Middle frontal gyrus (tissue), 1 donor: ENCODE measurements around the gene RHBDF2.

ENCODE experiments used
- DNase-seq: peaks from one replicate; pipeline ENCODE4 v3.0.0-alpha.2; 2015; ENCODE audit warnings: low spot score; ENCODE audit errors: extremely low spot score

RHBDF2 gene

DNA sequence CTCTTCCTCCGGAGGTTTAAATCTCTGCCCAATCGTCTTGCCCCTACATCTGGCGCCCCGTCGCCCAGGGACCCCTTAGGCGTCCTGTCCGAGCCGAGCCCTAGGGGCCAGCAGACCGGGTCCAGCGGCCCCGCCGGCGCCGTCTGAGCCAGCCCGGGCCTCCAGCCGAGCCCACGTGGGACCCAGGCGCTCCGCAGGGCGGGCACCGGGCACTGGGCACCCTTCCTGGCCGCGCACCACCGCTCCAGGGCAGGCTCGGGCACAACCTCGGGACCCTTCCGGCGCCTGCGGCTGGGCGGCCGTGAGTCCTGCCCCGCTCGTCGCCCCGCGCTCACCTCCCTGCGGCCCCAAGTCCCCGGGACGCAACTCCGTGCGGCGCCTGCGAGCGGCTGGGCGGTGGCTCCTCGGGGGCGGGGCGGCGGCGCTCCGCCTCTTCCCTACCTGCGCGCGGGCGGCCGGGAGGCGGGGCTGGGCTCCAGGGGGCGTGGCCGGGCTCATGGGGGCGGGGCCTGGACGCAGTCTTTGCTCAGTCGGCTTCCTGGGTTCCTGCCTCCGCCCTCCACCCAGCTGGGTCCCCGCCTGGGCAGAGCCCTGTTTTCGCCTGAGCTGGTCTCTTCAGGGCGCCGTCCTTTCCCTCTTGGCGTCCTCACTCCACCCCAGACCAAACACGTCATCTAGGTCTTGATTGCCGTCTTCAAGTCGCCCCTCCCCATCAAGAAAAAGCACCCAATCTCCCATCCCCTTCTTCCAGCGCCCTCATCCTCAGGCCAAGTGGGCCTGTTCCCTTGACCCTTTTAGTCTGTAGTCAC is at the start of gene RHBDF2:
Gene RHBDF2, minus strand, starts transcription at position 406 of the 809 bp plus-strand sequence. CDS start 19,899 bp downstream, outside the sequence.
- no peak for DNase-seq

DNA sequence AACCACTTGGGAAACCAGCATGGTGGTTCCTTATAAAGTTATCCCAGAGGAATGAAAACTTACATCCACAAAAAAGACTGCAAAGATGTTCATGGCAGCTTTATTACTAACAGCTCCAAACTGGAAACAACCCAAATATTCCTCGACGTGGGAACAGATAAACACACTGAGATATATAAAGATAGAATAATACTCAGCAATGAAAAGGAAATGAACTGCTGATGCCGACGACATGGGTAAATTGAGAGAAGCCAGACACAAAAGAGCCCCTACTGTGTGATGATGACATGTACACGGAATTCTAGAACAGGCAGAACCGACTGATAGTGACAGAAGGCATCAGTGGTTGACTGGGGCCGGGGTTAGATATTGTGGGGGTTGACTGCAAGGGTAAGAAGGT is 48.3 kb upstream of the RHBDF2 start:
- DNase-seq: no peak

DNA sequence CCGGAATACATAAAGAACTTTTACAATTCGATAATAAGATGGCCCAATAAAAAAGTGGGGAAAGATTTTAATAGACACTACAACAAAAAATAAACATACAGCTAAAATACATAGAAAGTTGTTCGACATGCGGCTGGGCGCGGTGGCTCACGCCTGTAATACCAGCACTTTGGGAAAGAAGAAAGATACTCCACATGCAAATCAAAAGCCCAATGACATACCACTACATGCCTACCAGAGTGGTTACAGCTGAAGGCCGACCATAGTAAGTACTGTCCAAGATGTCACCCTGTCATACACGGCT is 47.9 kb upstream of the RHBDF2 start:
- DNase-seq: no peak

DNA sequence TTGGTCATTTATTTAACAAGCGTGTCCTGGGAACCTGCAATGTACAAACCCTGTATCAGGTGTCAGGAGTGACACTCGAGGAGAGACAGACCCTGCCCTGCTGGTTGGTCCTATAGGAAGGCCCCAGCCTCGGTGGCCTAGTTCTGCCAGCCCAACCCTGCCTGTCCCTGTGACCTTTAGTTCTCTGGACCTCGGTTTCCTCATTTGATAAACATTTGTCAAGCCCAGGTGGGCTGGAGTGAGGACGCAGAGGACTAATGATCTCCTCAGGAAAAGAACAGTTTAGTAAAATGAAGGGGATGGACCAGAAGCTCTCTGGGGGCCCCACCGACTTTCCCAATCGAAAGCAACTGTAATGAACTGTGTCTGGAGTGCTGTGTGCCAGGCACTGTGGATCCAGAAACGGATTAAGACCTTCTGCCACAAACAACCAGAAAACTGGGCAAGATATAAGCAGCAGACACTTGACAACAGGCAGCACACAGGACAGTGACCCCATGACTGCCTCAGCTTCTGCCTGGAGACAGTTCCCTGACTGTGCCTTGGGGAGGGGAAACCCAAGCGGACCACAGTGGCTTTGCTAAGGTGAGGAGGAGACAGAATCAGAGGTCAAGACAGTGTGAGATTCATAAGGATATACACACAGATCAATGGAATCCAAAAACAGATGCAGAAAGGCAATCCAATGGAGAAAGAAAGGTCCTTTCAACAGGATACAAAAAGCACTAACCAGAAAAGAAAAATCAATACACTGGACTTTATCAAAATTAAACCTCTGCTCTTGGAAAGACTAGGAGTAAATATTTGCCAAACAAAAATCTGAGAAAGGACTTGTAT is 47.4 kb upstream of the RHBDF2 start:
- DNase-seq: no peak

DNA sequence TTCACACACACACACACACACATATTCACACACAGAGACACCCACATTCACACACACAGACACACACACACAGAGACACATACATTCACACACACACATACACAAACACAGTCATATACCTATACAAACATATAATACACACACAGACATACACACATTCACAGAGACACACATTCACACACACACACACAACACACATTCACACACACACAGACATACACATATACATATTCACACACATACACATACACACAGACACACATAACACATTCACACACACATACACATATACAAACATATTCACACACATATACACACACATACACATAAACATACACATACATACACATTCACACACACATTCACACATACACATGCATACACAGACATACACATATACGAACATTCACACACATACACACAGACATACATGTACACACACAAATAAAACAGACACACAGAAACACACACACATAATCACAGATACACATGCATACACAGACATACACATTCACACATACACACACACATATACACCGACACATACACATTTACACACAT is 46.5 kb upstream of the RHBDF2 start:
- no peak for DNase-seq

DNA sequence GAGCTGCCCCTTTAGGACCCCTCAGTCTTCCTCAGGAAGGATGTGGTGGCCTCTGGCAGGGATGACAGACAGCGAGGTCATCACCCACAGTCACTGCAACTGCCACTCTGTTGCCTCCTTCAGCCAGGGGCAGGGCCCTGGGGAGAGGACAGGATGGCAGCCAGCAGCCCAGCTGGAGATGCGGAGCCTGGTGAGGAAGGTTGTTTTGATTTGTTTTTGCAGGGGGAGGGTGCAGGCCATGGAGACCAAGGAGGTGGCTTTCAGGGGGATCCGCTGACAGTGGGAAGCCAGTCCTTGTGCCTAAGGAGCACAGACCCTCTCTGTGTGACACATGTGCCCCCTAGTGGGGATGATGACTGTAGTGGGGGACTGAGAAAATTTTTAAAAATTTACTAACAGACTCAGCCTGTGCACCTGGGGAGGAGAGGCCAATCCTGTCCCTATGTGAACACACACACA is 46.0 kb upstream of the RHBDF2 start:
- peak; percentile 47 for DNase-seq

DNA sequence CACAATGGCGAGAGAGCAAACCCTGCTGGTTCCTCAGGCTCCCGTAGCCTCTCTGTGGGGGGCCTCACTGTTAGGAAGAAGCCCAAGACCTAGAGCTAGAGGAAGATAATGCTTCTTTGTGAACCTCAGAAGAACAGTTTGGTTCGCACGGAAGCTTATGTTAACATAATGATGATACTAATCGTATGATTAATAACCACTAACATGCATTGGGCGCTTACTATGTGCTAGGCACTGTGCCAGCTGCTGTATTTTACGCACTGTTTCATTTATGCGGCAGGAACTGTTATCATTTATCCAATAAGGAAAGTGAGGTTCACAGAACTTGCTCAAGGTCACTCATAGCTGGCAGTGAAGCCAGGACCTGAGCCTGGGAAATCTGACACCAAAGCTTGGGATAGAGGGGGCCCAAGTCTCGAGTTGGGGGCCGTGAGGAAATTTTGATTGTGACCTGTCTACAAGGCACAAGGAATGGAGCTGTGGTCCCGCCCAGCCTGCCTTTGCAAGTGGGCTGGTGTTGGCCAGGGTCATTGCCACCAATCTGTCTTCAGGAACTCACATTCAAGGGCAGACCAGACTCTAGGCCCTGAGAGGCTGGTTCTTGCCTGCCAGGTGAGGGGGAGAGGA is 45.4 kb upstream of the RHBDF2 start:
- no peak for DNase-seq

DNA sequence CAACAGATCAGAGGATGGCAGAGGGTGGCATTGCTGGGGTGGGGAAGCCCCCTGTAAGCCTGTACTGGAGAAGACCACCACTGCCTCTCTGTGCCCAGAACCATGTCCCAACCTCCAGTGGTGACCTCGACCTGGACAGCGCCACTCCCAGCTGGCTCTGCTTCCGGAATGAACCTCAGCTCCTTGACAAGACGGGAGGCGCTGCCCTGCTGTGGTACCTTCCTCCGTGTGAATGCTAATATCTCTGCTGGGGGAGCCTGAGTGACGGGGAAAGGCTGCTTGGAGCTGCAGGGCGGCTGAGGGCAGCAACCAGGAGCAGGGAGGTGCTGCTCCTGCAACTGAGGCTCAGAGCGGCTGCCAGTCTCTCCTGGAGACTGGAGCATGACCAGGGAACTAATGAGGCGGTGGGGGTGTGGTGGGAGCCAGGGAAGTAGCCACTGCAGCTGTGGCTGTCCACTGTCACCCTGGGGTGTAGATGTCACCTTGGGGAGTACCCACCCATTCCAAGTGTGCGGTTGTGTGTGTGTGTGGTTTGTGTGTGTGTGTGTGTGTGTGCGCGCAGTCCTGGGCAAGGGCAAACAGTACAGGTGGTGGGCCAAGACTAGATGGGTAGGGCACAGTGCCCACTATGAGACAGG is 44.8 kb upstream of the RHBDF2 start:
- no peak for DNase-seq

DNA sequence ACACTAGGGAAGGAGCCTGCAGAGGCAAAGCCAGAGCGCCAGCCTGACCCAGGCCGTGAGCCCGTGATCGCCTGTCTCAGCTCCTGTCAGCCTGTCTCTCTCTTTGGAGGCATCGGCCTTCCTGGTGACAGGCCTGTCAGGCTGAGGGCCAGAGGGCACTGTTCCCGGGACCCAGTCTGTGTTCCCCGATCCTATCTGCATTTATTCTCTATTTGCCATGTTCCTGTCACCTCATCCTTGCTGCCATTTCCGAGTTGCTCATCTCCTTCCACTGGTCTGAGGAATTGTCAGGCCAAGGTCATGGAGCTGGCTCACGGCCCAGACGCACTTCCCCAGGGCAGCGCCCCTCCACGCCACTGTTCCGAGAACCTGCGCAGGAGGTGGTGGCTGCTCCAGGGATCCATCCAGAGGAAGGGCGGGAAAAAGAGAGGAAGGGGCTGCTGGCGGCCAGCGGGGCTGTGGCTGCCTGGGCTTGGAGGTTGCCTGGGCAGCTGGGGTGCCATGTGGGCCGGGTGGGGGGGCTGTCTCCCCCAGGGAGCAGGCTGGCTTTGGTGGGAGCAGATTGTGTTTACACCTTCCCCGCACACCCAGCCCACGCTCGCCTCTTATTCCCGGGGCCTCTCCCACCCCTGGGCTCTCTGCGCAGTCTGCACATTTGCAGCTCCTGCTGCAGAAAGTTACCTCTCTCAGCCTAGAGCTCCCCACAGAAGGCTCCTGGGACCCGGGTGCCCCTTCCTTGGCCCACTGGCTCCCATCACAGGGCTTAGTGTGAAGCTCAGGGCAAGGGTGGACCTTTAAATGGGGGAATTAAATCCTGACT is 43.5 kb upstream of the RHBDF2 start:
- no peak for DNase-seq

DNA sequence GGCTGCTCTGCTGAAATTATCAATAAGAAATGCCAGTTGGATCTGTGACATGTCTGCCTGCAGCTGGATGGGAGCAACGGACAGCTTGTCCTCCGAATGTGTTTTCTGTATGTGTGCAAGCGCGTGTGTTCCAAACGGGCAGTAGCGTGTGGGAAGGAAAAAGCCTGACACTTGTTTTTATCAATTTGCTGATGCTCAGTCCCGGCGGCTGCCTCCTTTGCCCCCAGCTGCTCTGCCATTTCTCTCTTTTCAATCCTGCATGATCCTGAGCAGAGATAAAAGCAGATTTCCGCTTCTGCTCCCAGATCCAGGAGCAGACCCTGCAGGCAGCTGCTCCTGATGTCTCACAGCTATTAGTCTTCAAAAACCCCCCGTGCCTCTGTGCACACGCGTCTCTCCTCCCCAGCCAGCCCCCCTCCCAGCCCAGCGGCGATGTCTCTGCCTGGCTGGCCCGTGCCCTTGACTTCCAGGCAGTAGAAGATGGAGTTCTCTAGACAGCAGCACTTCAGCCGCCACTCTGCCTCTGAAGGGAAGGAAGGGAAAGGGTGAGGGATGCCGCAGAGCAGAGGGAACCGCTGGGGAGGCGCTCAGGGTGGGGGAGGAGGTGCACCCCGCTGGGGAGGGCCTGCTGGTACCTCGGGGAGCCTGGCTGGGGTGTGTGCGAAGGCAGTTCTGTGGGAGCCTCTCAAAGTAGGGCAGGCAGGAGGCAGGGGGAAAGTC is 42.8 kb upstream of the RHBDF2 start:
- no peak for DNase-seq

DNA sequence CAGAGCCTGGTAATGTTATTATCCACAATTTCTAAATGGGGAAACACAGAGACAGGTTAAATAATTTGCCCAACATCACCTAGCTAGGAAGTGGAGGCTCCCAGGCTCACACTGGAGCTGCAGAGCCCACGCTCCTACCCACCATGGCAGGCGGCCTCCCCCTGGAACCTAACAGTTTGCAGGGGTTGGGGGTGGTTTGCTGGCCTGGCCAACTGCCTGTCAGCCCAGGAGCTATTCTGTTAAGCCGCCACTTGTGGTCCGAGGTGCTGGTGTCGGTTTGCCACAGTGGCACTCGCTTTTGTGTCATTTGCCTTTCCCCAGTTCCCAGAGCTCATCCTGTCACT is 42.2 kb upstream of the RHBDF2 start:
- DNase-seq: no peak

DNA sequence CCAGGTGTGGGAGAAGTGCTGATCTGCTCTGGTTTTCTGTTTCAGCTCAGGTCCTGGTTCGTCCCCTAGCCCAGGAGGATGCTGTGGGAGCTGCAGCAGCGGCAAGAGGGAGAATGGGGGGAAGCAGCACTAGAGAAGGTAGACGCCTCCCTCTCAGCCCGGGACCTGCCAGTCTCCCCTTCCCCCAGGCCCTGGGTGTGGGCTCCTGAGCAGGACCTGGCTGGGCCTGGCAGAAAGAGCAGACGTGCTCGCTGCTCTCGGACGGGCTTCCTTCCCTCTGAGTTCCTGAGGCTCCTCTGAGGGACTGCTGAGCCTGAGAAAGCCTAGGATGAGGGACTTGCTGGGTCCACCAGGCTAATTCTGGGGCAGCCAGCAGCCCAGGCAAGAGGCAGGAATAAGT is 41.8 kb upstream of the RHBDF2 start:
- DNase-seq: no peak

DNA sequence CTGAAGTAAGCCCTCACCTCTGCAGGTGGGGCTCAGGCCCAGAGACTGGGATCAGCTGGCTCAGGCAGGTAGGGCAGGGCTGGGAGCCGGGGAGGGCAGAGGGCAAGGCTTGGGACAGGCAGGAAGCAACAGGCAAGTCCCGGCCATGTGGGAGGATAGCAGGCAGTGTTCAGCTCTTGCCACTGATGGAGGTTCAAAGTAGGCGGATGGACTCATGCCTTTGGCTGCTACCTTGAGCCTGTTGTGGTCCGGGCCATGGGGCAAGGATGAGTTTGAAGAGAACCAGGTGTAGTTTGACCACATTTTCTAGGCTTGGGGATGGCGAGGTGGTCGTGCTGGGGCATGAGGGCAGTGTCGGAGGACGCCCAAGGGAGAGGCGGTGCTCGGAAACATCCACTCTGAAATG is 41.3 kb upstream of the RHBDF2 start:
- DNase-seq: no peak

DNA sequence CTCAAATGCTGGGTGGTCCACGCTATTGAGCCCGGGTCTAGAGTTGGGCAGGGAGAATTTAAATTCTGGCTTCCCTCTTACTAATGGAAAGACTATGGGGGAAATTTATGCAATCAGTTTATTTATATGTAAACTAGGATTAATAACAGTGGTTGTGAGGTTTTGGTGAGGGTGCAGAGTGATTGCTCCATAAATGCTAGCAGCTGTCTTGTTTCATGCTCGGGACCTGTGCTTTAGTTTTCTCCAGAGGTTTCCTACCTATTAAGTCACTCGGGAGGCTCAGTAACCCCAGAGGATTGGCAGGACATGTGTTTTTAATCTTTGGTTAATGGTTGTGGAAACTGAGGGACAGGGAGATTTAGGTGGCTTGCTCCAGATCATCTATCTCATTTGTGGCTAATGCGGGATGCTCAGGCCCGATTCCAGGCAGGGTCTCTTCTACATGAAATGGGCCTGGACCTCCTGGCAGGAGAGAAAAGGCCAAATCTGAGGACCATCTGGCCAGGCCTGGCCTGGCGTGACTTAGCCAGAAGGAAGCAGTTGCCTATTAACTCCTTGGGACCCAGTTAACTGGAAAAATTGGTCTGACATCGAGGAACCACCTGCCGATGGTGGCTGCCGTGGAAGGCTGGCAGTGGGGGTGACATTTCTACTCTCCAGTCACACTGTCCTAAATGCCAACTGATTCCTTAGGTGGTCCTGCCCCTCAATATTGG is 40.7 kb upstream of the RHBDF2 start:
- DNase-seq: no peak

DNA sequence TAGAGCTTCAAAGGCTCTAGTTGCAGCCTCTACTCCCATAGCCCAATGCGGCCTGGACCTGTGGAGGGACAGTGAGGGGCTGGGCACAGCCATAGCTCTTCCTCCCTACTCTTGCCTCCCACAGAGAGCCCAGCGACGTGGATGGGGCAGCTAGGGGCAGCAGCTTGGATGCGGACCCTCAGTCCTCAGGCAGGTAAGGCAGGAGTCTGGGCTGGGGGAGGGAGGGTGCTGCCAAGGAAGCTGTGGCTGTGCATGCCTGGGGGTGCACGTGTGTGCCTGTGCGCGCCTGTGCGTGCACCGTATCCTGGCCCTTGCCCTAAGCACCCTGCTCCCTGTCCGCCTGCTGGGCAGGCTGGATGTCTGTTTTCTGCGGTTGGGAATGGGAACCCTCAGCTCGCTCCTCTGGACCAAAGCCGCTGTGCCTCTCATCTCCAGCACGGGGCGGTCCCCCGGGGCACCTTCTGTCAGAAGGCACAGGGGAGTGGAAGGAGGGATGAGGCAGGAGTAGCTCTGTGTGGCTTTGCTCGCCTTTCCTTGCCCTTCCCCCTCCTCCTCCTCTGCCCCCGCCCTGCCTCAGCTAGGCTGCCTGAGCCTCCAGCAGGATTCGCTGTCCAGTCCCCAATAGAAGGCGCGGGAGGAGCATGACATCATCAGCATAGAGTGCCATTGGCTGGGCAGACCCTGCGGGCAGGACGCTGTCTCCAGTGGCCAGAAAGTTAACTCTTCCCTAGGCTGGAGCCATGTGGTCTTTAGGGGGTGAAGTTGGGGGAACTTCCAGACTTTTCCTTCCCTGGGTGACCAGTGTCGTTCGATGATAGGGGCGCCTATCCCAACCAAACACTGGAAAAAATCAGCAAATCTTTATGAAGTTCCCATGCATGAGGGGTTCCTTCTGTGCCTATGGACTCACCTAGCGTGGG is 39.4 kb upstream of the RHBDF2 start:
- peak; percentile 92 for DNase-seq

DNA sequence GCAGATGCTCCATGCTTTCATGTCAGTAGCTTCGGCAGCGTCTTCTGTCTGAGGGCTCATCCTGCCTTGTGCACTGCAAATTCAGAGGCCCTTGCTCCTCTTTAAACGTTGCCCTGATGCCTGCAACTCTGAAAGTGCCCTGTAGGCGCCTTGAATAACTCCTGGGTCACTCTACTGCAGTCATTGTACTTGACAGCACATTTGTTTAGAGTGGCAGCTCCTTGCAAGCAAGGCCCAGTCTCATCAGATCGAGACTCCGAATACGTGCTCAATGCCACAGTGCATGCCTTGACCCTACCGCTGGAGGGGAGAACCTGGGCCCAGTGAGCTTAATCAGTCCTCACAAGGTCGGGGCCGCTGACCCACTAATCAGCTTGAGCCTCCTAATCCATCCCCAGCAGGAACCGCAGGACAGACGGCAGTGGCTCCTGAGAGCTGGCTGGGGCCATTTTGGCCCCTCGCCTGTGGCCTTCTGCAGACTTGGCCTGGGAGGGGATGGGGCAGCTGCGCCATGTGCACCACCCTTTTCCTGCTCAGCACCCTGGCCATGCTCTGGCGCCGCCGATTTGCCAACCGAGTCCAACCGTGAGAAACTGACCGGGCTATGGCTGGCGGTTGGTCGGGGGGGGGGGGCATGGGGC is 38.5 kb upstream of the RHBDF2 start, which contains the start of gene PRCD:
Gene PRCD, plus strand, starts transcription at position 414 of the 641 bp plus-strand sequence. Its CDS starts 98 bp downstream, at position 512.
- no peak for DNase-seq

DNA sequence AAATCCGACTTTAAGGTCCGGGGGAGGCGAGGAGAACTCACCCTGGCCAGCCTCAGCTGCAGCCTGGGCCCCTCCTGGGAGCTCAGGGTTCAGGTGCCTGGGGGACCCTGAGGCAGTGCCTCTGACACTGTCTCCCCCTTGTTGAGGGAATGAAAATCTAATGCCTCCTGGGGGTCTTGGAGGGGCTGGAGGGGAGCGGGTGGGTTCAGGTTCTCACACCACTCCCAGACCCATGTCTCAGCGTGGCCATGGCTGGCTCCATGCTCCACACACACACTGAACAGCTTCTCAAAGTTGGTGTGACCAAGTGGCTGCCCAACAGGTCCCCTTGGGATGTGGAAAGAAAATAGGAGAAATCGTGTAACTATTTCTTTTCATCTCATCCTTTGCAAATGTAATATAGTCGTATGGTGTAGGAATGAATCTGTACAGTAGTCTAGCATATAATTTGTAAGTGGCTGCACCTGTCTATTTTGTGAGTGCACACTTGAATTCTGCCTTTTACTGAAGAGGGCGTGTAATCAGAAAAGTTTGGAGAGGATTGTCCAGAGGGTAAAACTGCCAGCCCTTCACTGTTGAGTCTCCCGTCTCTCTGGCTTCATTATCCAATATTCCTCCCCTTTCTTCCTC is 37.8 kb upstream of the RHBDF2 start:
- no peak for DNase-seq
